Measurements from ENCODE around the gene SGMS1.

SGMS1 gene

GRCh38 chr10:50315424-50315823, 308.3 kb downstream of the SGMS1 start:
- TF ChIP-seq CTCF (conservative IDR thresholded peaks at IDR 0.05): no peak

GRCh38 chr10:50314169-50315071, 309.3 kb downstream of the SGMS1 start:
- no peak overlapping the region for H3K27ac ChIP-seq
- TF ChIP-seq CTCF (conservative IDR thresholded peaks at IDR 0.05): no peak

More at GRCh38 chr10:50315424-50315823, 308.3 kb downstream of the SGMS1 start:
- no peak overlapping the region for H3K27ac ChIP-seq

GRCh38 chr10:50312464-50313437, 311.0 kb downstream of the SGMS1 start:
- TF ChIP-seq CTCF (conservative IDR thresholded peaks at IDR 0.05): no peak
- no peak overlapping the region for H3K27ac ChIP-seq

- TF ChIP-seq CTCF (conservative IDR thresholded peaks at IDR 0.05): peak; percentile 45; the same call in 1 of the 2 replicates
- no peak overlapping the region for H3K27ac ChIP-seq
Observed at GRCh38 chr10:50310560-50311174, 313.1 kb downstream of the SGMS1 start.

- TF ChIP-seq CTCF (conservative IDR thresholded peaks at IDR 0.05): no peak
- H3K27ac ChIP-seq: no peak overlapping the region
Observed at GRCh38 chr10:50309342-50309741, 314.4 kb downstream of the SGMS1 start.

GRCh38 chr10:50304660-50305059, 319.1 kb downstream of the SGMS1 start:
- H3K27ac ChIP-seq: no peak overlapping the region
- TF ChIP-seq CTCF (conservative IDR thresholded peaks at IDR 0.05): no peak
